Kidney glomerular epithelial cell (primary cell): ENCODE results near the gene HELZ.
"Not testable (repeated sequence)": the region's sequence is repeated elsewhere in the genome, so short reads cannot be mapped to it uniquely, and the experiment has no call there.

ENCODE experiments used
- DNase-seq: peaks from one replicate; lab custom pipeline; 2025; lab: John Stamatoyannopoulos, UW

HELZ gene

DNA sequence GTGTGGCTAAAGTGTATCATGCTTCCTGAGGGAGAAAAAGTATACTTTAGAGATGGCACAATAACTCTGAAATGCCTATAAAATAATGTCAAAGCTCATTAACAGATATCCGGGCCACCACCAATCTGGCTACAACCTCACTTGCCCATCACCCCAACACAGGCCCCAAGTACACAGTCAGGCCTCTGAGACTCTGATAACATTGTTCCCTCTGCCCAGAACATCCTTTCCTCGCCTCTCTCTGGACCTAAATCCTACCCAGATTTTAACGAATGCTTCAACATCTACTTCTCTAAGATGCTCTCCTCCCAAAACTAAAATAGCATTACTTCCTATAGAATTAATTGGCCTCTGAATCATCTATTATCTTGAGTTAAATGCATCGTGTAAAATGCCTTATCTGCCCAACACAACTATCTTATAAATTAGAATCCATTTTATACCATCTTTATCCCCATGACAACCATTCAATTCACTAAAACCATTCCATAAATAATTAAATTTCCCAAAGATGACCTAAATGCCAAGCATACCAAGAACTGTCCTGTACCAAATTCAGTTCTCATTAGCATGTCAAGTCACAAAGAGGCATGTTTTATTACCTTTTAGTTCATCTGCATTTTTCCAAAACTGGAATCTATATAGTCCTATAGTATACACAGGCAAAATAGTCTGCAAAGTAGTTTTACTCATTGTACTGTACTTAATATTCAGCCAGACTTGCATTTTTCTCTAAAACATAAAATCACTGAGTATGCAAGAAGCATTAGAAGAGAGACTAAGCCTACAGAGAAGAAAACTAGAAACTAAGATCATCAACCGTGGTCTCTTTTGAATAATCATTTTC is 15.7 kb downstream of the HELZ start:
- no peak for DNase-seq

DNA sequence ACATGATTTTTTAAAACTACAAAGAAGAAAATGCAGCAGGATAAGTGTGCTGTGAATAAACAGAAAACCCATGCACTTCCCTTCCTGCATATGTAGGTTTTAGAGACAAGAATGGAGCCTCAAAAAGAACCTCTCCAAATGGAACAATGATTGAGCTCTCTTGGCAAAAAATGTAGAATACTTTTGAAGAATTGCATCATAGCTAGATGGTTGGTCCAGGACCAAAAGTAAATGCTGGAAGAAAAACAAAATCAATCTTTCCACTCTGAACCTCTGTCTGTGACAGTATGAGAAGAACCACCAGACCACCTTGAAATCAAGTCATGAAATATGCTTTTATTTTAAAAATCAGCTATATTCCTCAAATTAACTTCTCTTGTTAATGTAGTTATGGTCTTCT is 17.5 kb downstream of the HELZ start:
- DNase-seq: no peak

DNA sequence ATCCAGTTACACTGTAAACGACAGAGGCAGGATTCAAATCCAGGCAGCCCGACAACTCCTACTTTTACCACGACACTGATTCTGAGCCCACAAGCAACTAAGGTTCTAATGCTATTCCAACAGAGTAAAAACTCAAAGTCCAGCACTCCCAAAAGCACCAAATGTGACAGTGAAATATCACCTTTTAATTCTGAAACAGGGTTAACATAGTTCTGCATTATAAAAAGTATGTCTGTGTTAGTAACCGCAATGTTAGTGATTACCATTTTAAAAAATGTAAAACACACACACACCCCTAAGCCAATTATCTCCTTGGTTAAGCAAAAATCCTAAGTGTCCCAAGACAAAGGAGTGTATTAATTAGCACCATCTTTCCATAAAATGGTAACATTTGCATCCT is 19.7 kb downstream of the HELZ start:
- DNase-seq: no peak

DNA sequence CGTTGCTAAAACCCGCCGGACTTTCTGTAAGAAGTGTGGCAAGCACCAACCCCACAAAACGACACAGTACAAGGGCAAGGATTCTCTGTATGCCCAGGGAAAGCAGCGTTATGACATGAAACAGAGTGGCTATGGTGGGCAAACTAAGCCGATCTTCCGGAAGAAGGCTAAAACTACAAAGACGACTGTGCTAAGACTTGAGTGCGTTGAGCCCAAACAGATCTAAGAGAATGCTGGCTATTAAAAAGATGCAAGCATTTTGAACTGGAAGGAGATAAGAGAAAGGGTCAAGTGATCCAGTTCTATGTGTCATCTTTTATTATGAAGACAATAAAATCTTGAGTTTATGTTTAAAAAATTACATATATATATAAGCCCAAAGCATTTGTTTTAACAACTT is 20.3 kb downstream of the HELZ start:
- no peak for DNase-seq

DNA sequence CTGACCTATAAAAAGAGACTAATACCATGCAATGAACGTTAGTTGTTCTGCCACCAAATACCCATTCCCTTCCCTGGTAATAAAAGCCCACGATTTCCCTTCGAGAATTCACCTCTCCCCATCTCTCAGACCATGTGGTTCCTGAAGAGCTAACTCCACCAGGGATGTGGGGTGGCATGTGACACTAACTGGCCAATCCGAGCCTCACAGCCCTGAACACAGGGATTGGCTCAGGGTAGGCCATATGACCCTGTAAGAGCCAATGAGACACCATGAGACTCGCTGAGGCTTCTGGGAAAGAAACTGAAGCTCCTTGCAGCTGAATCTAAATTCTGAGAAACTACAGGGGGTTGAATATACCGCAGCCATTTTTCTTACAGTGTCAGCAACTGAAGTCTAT is 21.1 kb downstream of the HELZ start:
- no peak for DNase-seq

DNA sequence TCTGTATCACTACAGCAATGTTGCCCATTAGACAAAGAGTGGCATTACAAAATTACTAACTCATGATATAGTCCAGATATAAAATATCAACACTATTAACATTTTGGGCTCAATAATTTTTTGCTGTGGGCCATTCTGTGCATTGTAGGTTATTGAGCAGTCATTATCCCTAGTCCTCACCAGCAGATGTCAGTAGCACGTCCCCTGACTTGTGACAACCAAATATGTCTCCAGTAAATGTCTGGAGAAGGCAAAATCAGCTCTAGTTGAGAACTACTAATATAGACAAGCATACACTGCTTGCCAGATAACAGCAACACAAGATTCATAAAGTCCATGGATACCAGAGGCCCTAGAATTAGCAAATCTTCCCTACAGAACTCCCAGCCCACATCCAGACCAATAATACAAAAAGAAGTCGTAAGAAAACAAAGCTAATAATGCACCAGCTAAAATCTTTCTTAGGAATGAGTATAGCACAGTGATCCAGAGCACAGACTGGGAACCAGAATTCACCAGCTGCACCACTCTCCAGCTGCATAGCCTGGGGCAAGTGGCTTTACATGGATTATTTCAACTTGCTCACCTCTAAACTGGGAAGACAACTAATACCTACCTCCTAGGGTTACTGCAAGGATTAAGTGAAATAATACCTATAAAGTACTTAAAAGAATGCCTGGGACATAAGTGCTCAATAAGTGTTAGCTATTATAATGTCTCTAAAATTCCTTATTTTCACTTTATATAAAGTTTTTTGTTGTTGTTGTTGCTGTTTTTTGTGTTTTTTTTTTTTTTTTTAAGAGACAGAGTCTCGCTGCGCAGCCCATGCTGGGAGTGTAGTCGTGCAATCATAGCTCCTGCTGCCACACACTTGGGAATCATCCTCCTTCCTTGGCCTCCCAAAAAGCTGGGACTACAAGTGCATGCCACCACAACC is 23.7 kb downstream of the HELZ start:
- no peak for DNase-seq

DNA sequence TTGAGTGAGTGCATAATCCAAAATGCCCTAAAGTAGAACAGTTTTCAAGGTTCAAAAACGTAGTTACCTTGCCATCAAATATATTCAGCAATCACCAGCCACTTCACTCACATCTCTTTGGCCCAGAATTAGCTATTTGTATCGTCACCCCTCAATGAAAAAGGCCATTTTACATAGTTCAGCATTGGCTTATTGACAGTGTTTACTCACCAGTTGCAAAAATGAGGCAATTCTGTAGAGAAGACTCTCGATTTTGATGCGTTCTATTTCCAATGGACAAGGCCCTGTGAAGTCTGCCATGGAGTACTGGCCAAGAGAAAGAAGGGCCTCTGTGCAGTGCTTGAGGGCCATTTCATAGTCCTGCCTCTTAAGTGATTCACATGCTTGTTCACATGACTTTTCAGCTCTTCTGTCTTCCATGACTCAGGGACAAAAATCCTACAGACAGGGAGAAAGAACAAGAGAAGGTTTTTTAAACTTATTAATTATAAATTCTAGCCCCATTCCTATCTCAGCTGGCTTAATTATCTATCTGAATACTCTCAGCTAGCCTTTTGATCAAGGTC is 26.5 kb downstream of the HELZ start:
- peak; percentile 13 for DNase-seq

DNA sequence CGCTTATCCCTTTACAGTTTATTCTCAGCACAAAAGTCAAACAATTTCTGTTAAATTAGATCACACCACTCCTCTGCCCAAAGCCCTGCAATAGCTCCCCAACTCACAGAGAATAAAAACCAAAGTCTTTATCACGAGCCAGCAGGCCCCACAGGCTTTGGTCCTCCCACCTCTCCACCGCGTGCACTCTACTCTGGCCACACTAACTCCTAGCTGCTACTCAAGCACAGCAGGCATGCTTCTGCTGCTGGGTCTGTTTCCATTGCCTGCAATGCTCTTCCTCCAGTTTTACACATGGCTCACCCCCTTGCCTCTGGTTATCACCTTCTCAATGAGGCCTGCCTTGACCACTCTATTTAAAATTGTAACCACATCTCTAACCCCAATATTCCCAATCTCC is 27.6 kb downstream of the HELZ start:
- DNase-seq: no peak

DNA sequence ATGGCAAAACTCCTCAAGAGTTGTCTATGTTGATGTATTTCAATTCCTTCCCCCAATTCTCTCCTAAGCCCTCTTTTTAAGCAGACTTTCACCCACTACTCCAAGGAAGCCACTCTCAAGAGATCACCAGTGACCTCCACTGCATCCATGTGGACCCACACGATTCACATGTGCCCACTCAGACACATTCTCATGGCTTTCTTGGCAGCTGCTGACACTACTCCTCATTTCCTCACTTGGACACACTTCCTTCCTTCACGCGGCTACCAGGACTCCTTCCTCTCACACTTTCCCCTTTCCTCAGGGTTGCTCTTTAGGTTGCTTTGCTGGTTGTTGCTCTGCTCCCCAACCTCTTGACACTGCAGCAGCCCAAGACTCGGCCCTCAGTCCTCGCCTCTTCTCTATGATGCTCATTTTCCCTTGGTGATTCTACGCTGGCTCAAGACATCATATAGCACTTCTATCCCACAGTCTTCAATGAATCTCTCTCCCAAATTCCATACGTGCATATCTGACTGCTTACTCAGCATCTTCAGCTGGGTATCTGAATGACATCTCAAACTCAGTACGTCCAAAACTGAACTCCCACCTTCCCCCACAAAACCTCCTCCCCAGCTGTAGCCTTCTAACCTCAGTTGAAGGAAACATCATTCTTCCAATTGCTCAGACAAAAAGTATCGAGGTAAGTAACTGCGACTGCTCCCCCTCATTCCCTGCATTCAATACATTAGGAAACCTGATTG is 28.2 kb downstream of the HELZ start:
- no peak for DNase-seq

DNA sequence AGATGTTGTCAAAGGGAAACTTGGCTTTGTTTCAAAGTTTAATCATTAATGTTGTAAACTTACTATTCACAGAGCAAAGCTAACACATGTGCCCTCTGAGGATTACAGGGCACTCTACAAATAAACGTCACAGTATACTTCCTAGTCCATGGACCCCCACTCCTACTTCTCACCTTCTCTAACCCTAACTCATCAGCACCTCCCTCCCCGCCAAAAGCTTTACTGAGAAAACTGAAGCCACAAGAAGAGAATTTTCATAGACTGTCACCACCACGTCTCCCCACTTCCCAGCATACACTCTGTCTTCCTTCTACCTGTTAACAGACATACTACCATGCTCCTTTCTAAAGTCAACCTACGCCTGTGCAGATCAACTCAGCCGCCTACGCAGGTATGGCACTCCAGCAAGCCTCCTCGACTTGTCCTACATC is 29.0 kb downstream of the HELZ start:
- DNase-seq: no peak

DNA sequence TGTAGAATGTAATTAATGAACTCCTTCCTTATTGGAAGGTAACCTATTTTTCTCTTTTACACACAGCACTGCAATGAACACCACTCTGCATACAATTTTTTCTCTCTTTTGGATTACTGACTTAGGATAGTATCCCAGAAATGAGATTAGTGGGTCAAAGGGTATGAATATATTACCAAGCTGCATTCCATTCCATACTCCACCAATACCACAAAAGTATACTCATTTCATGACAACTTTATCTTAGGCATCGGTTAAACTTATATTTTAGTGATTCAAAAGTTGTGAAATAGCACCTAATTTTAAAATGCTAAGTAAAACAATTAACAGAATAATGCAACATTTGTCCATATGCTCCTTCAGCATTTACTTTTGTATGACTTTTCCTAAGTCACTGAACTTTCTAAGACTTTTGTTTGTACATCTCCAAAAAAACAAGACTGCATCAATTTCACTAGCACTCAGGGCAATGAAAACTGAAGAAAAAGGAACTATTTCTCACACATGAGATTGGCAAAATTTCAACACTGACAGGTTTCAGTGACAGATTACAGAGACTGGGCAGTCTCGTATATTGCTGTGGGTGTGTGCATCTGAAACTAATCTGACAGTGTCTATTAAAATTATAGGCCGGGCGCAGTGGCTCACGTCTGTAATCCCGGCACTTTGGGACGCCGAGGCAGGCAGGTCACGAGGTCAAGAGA is 32.1 kb downstream of the HELZ start:
- no peak for DNase-seq

DNA sequence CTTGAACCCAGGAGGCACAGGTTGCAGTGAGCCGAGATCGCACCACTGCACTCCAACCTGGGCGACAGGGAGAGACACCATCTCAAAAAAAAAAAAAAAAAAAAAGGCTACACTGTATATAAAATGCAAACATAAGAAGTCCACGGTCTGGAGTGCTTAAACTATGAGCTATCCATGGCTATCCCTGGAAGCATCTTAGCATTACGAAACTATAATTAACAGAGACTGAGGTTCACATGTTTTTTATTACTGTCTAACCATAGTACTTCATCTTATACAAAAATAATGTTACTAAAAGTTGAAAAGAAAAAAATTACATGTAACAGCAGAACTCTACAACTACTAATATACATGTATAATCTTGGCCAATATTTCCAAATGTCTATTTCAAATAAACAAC is 32.8 kb downstream of the HELZ start:
- DNase-seq: no peak

DNA sequence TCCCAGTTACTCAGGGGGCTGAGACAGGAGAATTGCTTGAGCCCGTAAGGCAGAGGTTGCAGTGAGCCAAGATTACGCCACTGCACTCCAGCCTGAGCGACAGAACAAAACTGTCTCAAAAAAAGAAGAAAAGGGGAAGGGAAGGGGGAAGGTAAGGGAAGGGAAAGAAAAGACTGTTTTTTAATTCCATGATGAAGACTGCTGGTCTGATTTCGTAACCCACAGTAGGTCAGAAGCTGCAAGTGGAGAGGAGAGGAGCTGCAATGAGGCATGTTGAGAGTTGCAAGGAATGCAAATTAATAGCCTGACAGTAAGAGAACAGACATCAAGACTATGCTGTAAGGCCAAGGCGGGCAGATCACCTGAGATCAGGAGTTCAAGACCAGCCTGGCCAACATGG is 33.3 kb downstream of the HELZ start:
- DNase-seq: no peak

DNA sequence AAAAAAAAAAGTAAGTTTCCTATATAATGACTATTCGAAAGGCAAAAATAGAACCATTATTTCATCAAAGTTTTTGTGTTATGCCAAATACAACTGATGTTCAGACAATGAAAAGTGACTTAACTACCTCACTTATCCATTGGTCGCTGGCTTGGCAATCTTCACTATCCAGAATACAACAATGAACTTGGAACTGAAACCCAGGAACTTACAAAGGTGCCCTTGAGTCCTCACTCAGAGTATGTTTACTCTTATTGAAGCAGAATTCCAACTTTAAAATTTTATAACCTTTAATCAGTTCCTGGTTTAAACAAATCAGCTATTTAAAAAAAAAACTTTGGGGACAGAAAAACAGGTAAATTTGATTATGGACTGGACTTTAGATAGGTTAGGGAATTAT is 34.1 kb downstream of the HELZ start:
- DNase-seq: no peak

DNA sequence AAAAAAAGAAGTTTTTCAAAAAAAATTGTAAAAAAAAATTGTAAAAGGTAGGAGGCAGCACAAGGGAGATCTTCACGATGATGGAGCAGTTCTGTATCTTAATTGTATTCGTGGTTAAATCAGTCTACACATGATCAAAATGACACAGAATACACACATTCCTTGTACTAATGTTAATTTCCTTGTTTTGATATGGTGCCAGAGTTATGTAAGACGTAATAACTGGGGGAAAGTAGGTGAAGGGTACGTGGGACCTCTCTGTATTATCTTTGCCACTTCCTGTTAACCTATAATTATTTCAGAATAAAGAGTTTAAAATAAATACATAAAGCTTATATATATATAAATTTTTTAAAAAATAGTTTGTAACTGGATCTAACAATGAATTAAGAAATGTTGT is 36.8 kb downstream of the HELZ start:
- DNase-seq: no peak

DNA sequence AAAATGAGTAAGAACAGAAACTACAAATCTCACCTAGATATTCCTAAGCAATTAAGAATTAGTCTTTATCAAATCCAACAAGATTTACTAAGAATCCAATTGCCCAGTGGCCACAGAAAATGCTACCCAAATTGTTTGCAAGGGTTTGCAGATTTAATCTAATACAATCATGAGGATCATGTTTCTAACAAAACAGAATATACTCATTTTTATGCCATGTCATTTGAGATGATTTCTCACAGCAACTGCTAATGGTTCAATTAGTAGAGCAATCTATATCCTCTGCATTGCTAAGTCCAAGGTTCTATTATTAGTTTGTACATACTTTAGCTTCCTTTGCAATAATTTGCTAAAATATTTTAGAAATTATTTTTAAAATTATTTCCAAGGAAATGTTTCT is 41.2 kb downstream of the HELZ start:
- DNase-seq: no peak

DNA sequence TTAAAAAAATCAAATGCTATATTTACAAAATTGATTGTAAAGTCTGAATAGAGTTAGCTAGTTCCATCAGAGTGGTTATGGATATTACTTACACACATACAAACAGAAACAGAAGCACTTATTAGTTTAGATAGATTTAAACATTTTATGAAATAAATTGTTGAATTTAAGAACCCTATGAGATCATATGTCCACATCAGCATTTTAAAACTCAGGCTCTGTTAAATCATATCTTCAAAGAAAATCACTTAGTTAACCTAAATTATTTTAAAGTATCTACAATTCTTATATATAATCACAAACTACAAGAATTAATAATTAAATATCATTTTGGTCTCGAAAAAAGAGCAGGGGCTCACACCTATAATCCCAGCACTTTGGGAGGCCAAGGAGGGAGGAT is 42.5 kb downstream of the HELZ start:
- no peak for DNase-seq

DNA sequence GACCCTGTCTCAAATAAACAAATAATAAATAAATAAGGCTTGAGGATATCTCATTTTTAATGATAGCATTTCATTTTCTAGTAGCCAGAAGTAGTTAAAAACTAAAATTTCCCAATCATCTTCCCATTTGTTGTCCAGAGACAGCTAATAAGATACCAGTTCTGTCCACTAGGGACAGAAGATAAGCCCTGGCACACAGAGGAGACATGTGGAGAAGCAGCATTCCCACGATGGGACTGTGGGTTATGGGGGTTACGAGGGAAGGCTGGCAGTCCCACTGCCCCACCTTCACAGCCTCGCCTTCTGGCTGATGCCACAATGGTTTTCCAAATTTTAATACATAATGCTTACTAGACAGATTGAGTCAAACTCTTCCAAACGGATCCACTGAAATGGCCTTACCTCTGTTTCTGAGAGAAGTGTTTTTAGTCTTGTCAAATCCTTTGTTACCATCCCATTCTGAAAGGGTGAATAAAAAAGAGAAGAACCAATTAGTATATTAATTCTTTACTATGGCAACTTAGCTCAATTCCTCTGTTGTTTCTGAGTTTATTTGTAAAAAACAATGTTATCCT is 44.2 kb downstream of the HELZ start:
- no peak for DNase-seq

DNA sequence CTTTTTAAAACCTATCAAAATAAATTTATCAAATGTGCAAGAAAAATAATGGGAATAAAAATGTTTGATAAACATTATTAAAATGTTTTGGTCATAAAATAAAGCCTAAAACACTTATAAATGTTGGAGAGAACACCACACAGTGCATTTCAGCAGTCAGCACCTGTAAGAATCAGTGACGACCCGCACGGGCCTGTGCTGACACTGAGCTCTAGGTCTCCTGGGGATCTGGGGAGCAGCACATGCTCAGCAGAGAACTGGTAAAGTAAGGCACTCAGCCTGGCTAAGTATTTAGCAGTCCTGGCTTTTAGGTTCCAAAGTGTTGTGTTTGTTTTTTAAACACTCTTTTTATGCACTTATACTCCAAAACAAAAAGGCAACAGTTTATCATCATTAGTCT is 46.9 kb downstream of the HELZ start:
- no peak for DNase-seq

DNA sequence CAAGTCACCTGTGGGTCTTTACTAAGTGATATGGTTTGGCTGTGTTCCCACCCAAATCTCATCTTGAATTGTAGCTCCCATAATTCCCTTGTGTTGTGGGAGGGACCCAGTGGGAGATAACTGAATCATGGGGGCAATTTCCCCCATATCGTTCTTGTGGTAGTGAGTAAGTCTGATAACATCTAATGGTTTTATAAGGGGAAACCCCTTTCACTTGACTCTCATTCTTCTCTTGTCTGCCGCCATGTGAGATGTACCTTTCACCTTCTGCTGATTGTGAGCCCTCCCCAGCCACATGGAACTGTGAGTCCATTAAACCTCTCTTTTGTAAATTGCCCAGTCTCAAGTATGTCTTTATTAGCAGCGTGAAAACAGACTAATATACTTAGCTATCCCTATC is 48.0 kb downstream of the HELZ start:
- DNase-seq: not testable (repeated sequence)

DNA sequence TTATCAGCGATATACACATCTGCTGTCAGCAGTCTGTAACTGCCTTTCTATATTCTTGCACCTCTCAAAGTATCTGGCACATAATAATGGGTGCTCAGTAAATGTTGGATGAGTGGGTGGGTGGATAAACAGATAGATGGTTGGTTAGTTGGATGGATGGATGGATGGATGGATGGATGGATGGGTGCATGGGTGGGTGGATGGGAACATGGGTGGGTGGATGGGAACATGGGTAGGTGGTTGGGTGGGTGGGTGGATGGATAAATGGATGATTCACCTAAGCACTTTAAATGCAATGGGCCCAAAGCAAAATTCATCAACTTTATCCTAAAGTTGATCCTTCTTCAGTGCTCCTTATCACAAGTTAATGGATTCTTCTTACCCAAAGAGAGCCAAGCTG is 48.6 kb downstream of the HELZ start:
- no peak for DNase-seq
